ENCODE measurements around the gene ZSWIM4. TPM values are rescaled to one million over a fixed set of nuclear protein-coding genes. Genes with fewer than 3 reads are reported as not detected.
A peak's percentile ranks its signal among the peaks of the same experiment; 100 is the strongest.

ZSWIM4 gene
- total RNA-seq, 1 experiment from 2014 or later, result 9.8 TPM

GRCh38 chr19:13841962-13842290 lies 46.7 kb downstream of the ZSWIM4 start:
- ChIA-PET POLR2A (ENCODE audit: low non-redundant PET) (no interaction called here), CTCF (no interaction called here)
- Histone ChIP-seq H3K36me3 (ENCODE audit: insufficient read depth, low read length, poor library complexity, severe bottlenecking) (peaks cover 1% of the 10 kb centered on the region), H3K27me3 (replicated peaks; ENCODE audit: insufficient read depth, low read depth, low read length, poor library complexity) (no peaks in the 10 kb centered on the region), H3K4me3 (ENCODE audit: low read depth, low read length, poor library complexity, severe bottlenecking) (peak overlapping the region; percentile 81), H3K27ac (ENCODE audit: low read depth, low read length, poor library complexity, severe bottlenecking) (peak overlapping the region; percentile 95), H3K9me3 (ENCODE audit: low read depth, low read length, poor library complexity, severe bottlenecking) (no peaks in the 10 kb centered on the region), H3K4me1 (ENCODE audit: insufficient read depth, low read length, poor library complexity, severe bottlenecking) (peaks cover 56% of the 10 kb centered on the region)
- BruUV-seq (replicated peaks), result TSS peak; percentile 56
- TF ChIP-seq CTCF (conservative IDR thresholded peaks at IDR 0.05; ENCODE audit: low read depth, low read length) (no peak), EZH2 (IDR thresholded peaks at IDR 0.05; ENCODE audit: borderline replicate concordance, low read depth, low read length, poor library complexity, severe bottlenecking) (no peak)
- no peak for DNase-seq (ENCODE audit: low spot score)
- intact Hi-C loops (cut with micrococcal nuclease; ENCODE audit: unreplicated experiment), result loop anchor here (10.0 kb wide), 1 partner anchor 677 kb away; no protein-coding TSS in a partner anchor

- DNase-seq (ENCODE audit: low spot score), result peak; percentile 76
- POLR2A ChIA-PET (ENCODE audit: low non-redundant PET), result no interaction called here
Measured at GRCh38 chr19:13842291-13843103, 47.3 kb downstream of the ZSWIM4 start.

More at GRCh38 chr19:13842291-13843103, 47.3 kb downstream of the ZSWIM4 start:
- Histone ChIP-seq H3K4me1 (ENCODE audit: insufficient read depth, low read length, poor library complexity, severe bottlenecking) (peaks cover 56% of the 10 kb centered on the region), H3K9me3 (ENCODE audit: low read depth, low read length, poor library complexity, severe bottlenecking) (no peaks in the 10 kb centered on the region), H3K4me3 (ENCODE audit: low read depth, low read length, poor library complexity, severe bottlenecking) (peak overlapping the region; percentile 81), H3K36me3 (ENCODE audit: insufficient read depth, low read length, poor library complexity, severe bottlenecking) (no peaks in the 10 kb centered on the region), H3K27me3 (replicated peaks; ENCODE audit: insufficient read depth, low read depth, low read length, poor library complexity) (no peaks in the 10 kb centered on the region), H3K27ac (ENCODE audit: low read depth, low read length, poor library complexity, severe bottlenecking) (peak overlapping the region; percentile 95)
- CTCF ChIA-PET, result no interaction called here
- no peak for TF ChIP-seq EZH2 (IDR thresholded peaks at IDR 0.05; ENCODE audit: borderline replicate concordance, low read depth, low read length, poor library complexity, severe bottlenecking)
- peak; percentile 23; the same call in 1 of the 2 replicates for TF ChIP-seq CTCF (conservative IDR thresholded peaks at IDR 0.05; ENCODE audit: low read depth, low read length)
- no TSS peak for BruUV-seq (replicated peaks)
- intact Hi-C loops (cut with micrococcal nuclease; ENCODE audit: unreplicated experiment), result loop anchor here (10.0 kb wide), 1 partner anchor 678 kb away; no protein-coding TSS in a partner anchor
